Endothelial cell of umbilical vein (primary cell): Measurements from ENCODE around the gene SBK3.

Experiments used
- EZH2 ChIP-seq: IDR thresholded peaks from 2 replicates; pipeline ENCODE4 v1.6.1; 2012; ENCODE audit warnings: borderline replicate concordance, low read depth, mild to moderate bottlenecking, moderate library complexity, low read length, inconsistent platforms; ENCODE audit not compliant: severe bottlenecking
- GATA2 ChIP-seq: IDR thresholded peaks from 2 replicates; pipeline ENCODE4 v1.7.0; 2011; ENCODE audit warnings: low read depth, mild to moderate bottlenecking, moderate library complexity, mixed read lengths, low read length; ENCODE audit not compliant: insufficient read length, insufficient read depth
- JUN ChIP-seq: IDR thresholded peaks from 2 replicates; pipeline ENCODE4 v1.6.1; 2011; ENCODE audit warnings: borderline replicate concordance, low read depth; ENCODE audit not compliant: insufficient read length, insufficient read depth
- MYC ChIP-seq: IDR thresholded peaks from one replicate; pipeline ENCODE4 v1.6.1; 2011; ENCODE audit warnings: mild to moderate bottlenecking, low read depth, low read length
- POLR2AphosphoS5 ChIP-seq: IDR thresholded peaks from 2 replicates; pipeline ENCODE4 v1.6.1; 2012; ENCODE audit warnings: low read depth, mild to moderate bottlenecking, control low read depth, low read length, moderate library complexity; ENCODE audit not compliant: insufficient read depth
- TF ChIP-seq, protein P1 (sequence below), 2 donors: IDR thresholded peaks; 1 replicate in 1 of 2; 2 replicates in 1 of 2; pipeline ENCODE4 v1.5.1; 2011; ENCODE audit warnings: low read length in 2 of 2, mild to moderate bottlenecking in 2 of 2, moderate library complexity in 2 of 2, control low read depth in 1 of 2, inconsistent platforms in 1 of 2, low read depth in 1 of 2; ENCODE audit not compliant: insufficient read depth in 1 of 2; ENCODE audit errors: extremely low read depth in 1 of 2
- TF ChIP-seq, protein P2 (sequence below): IDR thresholded peaks from 2 replicates; pipeline ENCODE4 v1.6.1; 2011; ENCODE audit not compliant: insufficient read depth, insufficient read length

GRCh38 chr19:55544776-55545439 lies 435 bp downstream of the SBK3 start:
- TF ChIP-seq POLR2AphosphoS5 = no peak
- TF ChIP-seq, protein P1, sequence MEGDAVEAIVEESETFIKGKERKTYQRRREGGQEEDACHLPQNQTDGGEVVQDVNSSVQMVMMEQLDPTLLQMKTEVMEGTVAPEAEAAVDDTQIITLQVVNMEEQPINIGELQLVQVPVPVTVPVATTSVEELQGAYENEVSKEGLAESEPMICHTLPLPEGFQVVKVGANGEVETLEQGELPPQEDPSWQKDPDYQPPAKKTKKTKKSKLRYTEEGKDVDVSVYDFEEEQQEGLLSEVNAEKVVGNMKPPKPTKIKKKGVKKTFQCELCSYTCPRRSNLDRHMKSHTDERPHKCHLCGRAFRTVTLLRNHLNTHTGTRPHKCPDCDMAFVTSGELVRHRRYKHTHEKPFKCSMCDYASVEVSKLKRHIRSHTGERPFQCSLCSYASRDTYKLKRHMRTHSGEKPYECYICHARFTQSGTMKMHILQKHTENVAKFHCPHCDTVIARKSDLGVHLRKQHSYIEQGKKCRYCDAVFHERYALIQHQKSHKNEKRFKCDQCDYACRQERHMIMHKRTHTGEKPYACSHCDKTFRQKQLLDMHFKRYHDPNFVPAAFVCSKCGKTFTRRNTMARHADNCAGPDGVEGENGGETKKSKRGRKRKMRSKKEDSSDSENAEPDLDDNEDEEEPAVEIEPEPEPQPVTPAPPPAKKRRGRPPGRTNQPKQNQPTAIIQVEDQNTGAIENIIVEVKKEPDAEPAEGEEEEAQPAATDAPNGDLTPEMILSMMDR (IDR thresholded peaks at IDR 0.05; ENCODE audit: extremely low read depth in 1 of 2, insufficient read depth in 1 of 2, low read depth in 1 of 2, low read length in 2 of 2) = no peak
- TF ChIP-seq JUN = no peak
- TF ChIP-seq, protein P2, sequence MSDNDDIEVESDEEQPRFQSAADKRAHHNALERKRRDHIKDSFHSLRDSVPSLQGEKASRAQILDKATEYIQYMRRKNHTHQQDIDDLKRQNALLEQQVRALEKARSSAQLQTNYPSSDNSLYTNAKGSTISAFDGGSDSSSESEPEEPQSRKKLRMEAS = no peak
- TF ChIP-seq EZH2 = no peak
- no peak for TF ChIP-seq MYC
- TF ChIP-seq GATA2 = no peak
